BJ (cell line): Measurements from ENCODE around the gene AOPEP. TPM values are rescaled to one million over a fixed set of nuclear protein-coding genes. Genes with fewer than 3 reads are reported as not detected.

Source experiments
- CTCF ChIA-PET: fragments of 350-600 bp; formaldehyde crosslinking; extraction: SDS; loops from one replicate; lab custom pipeline; 2021; ENCODE audit warnings: antibody characterized with exemption, inconsistent platforms; lab: Yijun Ruan, JAX
- POLR2A ChIA-PET: fragments of 300-600 bp; sonication (Branson Sonifier 250); formaldehyde crosslinking; extraction: SDS; loops from one replicate; lab custom pipeline; 2021; ENCODE audit warnings: antibody characterized with exemption; lab: Charles Lee
- DNase-seq: peaks from one replicate; pipeline ENCODE4 v3.0.0-alpha.2; 2011; ENCODE audit warnings: low read depth
- H3K27me3 ChIP-seq: 2 replicates; pipeline ENCODE4 v1.6.0; 2011; ENCODE audit warnings: low read length; ENCODE audit not compliant: control insufficient read depth, insufficient read depth
- H3K36me3 ChIP-seq: 2 replicates; pipeline ENCODE4 v1.5.1; 2011; ENCODE audit warnings: low read length; ENCODE audit not compliant: control insufficient read depth, insufficient read depth
- H3K4me3 ChIP-seq: 2 replicates; pipeline ENCODE4 v1.5.1; 2011; ENCODE audit warnings: low read depth, mild to moderate bottlenecking, control low read depth, low read length
- CTCF ChIP-seq: IDR thresholded peaks from 2 replicates; pipeline ENCODE4 v1.5.1; 2011; ENCODE audit warnings: low read depth, mild to moderate bottlenecking, control low read depth, inconsistent platforms, low read length, moderate library complexity; ENCODE audit not compliant: insufficient read depth
- polyA plus RNA-seq: library from polyadenylated mRNA; depleted of rRNA; stranded (reverse); fragments of >200 nt; gene quantifications from 2 replicates; pipeline ENCODE4 v1.2.3, GENCODE V29; 2011

AOPEP gene
- polyA plus RNA-seq, 1 experiment: 52.1 TPM

DNA sequence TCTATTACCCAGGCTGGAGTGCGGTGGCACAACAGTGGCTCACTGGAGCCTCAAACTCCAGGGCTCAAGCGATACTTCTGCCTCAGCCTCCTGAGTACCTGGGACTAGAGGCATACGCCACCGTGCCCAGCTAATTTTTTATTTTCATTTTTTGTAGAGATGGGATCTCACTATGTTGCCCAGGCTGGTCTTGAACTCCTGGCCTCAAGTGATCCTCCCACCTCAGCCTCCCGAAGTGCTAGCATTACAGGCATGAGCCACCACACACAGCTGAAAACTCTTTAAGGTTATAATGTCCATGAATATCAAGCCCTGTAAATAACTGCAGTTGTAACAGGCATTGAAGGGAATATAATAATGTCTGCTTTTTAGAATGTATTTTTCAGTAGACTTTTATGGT is 271.2 kb downstream of the AOPEP start:
- no peaks in the 10 kb centered on the region for H3K27me3 ChIP-seq
- TF ChIP-seq CTCF: no peak
- POLR2A ChIA-PET: no interaction called here
- no peak for DNase-seq
- CTCF ChIA-PET: no interaction called here
- H3K36me3 ChIP-seq: no peaks in the 10 kb centered on the region
- H3K4me3 ChIP-seq: no peak overlapping the region

DNA sequence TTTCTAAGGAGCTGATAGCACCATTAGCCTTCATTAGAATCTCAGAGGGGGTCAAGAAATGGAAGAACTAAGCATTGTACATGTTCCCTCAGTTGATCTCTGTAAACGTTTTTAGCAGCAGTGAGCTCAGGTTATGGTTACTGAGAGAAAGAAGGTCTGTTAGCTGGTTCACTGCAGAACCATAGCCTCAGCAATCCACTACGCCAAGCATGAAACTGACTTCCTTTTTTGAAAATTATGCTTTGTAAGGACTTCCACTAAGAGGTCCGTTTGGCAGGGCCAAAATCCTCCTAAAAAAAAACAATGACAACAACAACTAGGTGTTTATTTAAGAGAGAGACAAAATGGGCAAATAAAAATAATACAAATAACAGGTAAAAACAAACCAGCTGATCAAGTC is 273.3 kb downstream of the AOPEP start:
- no peak overlapping the region for H3K4me3 ChIP-seq
- H3K36me3 ChIP-seq: no peaks in the 10 kb centered on the region
- no peak for TF ChIP-seq CTCF
- no peak for DNase-seq
- no peaks in the 10 kb centered on the region for H3K27me3 ChIP-seq
- ChIA-PET CTCF (interaction anchor here (1.6 kb wide), 1 partner anchor 318 kb away, joined by 5 read pairs; no protein-coding TSS in a partner anchor), POLR2A (no interaction called here)

GRCh38 chr9:95000821-95001220 is 274.3 kb downstream of the AOPEP start:
- ChIA-PET CTCF (interaction anchor here (1.0 to 1.9 kb wide), 2 partner anchors 87 to 127 kb away, joined by 4 to 5 read pairs; no protein-coding TSS in a partner anchor), POLR2A (interaction anchor here (0.6 kb wide), 1 partner anchor 14 kb away, joined by 3 read pairs; no protein-coding TSS in a partner anchor)
- H3K27me3 ChIP-seq: no peaks in the 10 kb centered on the region
- no peak for DNase-seq
- no peak for TF ChIP-seq CTCF
- H3K36me3 ChIP-seq: no peaks in the 10 kb centered on the region; the same call in none of the 2 replicates
- H3K4me3 ChIP-seq: peak overlapping the region; percentile 20

DNA sequence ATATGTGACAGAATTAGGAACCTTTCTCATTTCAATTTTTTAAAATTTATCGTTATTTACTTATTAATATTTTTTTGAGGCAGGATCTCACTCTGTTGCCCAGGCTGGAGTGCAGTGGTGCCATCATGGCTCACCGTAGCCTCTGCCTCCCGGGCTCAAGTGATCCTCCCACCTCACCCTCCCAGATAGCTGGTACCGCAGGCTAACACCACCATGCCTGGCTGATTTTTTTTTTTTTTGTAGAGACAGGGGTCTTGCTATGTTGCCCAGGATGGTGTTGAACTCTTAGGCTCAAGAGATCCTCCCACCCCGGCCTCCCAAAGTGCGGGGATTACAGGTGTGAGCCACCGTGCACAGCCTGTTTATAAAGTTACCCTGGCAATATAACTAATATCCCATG is 275.2 kb downstream of the AOPEP start:
- ChIA-PET CTCF (interaction anchor here (0.6 to 1.9 kb wide), 3 partner anchors 44 to 322 kb away, joined by 3 to 5 read pairs (median 3); no protein-coding TSS in a partner anchor), POLR2A (no interaction called here)
- Histone ChIP-seq H3K36me3 (no peaks in the 10 kb centered on the region; the same call in none of the 2 replicates), H3K27me3 (no peaks in the 10 kb centered on the region), H3K4me3 (no peak overlapping the region)
- no peak for TF ChIP-seq CTCF
- no peak for DNase-seq

- no peaks in the 10 kb centered on the region for H3K27me3 ChIP-seq
- peak overlapping the region; percentile 87 for H3K4me3 ChIP-seq
- peaks cover 2% of the 10 kb centered on the region for H3K36me3 ChIP-seq
- POLR2A ChIA-PET: interaction anchor here (0.9 kb wide), 2 partner anchors 59 to 84 kb away, joined by 3 to 5 read pairs; no protein-coding TSS in a partner anchor
- peak; percentile 24; the same call in 1 of the 2 replicates for TF ChIP-seq CTCF
- DNase-seq: no peak
- CTCF ChIA-PET: interaction anchor here (0.8 to 1.1 kb wide), 4 partner anchors 10 to 90 kb away, joined by 3 read pairs; no protein-coding TSS in a partner anchor
Observed at GRCh38 chr9:95003689-95004410, 277.4 kb downstream of the AOPEP start.
